GM18505 (cell line): Measurements from ENCODE around the gene RHBDF2.
A peak's percentile ranks its signal among the peaks of the same experiment; 100 is the strongest.
"Not testable (repeated sequence)": the region's sequence is repeated elsewhere in the genome, so short reads cannot be mapped to it uniquely, and the experiment has no call there.

Experiments
- ATAC-seq: cut with Tn5 transposase; IDR thresholded peaks from one replicate; pipeline ENCODE4 v1.9.1; 2021; ENCODE audit not compliant: unreplicated experiment
- POLR2A ChIP-seq: IDR thresholded peaks from 4 replicates; pipeline ENCODE4 v1.6.1; 2011; ENCODE audit warnings: borderline replicate concordance; ENCODE audit not compliant: insufficient read depth, insufficient read length; ENCODE audit errors: extremely low read depth

RHBDF2 gene

GRCh38 chr17:76510831-76511244 lies 9.6 kb upstream of the RHBDF2 start:
- ATAC-seq = no peak
- no peak for TF ChIP-seq POLR2A

DNA sequence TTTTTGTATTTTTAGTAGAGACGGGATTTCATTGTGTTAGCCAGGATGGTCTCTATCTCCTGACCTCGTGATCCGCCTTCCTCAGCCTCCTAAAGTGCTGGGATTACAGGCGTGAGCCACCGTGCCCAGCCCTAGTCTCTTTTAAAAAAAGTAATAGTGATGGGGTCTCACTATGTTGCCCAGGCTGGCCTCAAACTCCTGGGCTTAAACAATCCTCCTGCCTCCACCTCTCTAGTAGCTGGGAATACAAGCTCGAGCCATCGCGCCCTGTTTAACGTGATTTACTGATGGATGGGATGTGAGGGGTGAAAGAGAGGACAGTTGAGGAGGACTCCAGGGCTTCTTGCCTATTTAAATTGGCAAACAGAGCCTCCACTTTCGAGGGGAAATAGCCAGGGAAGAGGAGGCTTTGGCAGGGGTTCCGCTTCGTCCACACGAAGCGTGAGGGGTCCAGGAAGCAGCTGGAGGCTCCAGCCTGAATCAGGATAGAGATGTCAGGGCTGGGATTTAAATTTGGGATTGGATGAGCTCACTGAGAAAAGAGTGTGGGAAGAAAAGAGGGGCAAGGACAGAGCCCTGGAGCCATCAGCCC lies 7.3 kb upstream of the RHBDF2 start:
- not testable (repeated sequence) for ATAC-seq

GRCh38 chr17:76506408-76507345 lies 5.5 kb upstream of the RHBDF2 start:
- peak; percentile 56 for ATAC-seq

DNA sequence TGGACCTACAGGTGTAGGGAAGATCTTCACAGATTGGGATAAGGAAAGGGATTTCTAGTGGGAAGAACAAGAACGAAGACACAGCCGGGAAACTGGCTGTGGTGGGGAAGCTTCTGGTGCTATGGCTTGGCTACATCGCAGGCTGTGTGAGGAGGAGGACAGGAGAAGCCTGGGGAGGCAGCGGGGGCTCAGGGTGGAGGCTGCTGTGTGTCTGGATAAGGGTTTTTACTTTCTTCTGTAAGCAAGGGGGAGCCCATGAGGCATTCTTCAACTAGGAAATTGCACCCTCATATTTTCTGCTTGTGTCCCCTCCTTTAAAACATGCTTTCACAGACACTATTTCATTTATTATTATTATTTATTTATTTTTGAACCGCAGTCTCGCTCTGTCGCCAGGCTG lies 2.9 kb upstream of the RHBDF2 start:
- ATAC-seq = no peak
- TF ChIP-seq POLR2A = no peak

More at GRCh38 chr17:76506408-76507345, 5.5 kb upstream of the RHBDF2 start:
- TF ChIP-seq POLR2A = no peak

- no peak for TF ChIP-seq POLR2A
- ATAC-seq = no peak
Measured at GRCh38 chr17:76502341-76503211, 1.4 kb upstream of the RHBDF2 start.

- TF ChIP-seq POLR2A = no peak
- no peak for ATAC-seq
Measured at GRCh38 chr17:76501827-76502307, 644 bp upstream of the RHBDF2 start.

DNA sequence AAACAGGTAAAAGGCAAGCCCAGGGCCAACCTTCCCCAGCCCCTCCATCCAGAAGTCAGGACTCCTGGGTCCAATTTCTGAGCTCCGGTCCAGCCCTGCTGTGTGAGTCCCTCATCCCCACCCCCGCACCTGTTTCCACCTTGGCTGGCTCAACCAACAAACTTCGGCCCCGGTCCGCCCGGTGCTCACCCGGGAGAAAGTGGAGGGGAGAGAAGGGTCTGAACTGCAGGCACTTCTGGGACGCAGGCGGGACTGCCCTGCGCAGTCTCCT lies 541 bp downstream of the RHBDF2 start:
- ATAC-seq = peak; percentile 7
- no peak for TF ChIP-seq POLR2A

DNA sequence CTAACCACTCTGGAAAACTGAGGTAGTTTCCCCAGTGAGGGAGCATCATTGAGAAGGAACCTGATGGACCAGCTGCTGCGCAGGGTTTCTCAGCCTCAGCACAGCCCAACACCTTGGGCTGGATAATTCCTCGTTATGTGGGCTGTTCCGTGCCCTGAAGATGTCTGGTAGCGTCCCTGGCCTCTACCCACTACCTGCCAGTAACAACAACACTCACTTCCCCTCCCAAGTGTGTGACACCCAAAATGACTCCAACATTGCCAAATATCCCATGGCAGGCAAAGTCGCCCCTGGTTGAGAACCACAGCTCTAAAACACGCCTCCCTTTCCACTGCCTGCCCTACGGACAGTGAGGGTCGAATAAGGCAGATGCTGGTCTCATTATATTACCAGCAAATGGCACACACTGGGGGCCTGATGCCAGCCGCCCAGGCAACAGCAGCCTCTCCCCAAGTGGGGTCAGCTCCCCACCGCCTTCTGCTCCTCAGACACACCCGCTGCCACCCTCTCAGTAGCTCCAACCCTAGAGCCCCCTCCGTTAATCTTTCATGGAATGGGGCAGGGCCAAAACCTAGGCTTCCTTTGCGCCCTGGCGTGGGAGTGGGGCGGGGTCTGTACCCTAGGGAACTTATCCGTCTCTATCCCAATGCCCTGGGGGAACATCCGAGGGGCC lies 1.0 kb downstream of the RHBDF2 start:
- no peak for TF ChIP-seq POLR2A
- ATAC-seq = no peak

- no peak for ATAC-seq
- TF ChIP-seq POLR2A = peak; percentile 32
Measured at GRCh38 chr17:76499267-76499667, 2.0 kb downstream of the RHBDF2 start.

- ATAC-seq = no peak
Measured at GRCh38 chr17:76498876-76499251, 2.4 kb downstream of the RHBDF2 start.

GRCh38 chr17:76497979-76498875 lies 3.0 kb downstream of the RHBDF2 start:
- ATAC-seq = no peak
- TF ChIP-seq POLR2A = peak; percentile 42

More at GRCh38 chr17:76498876-76499251, 2.4 kb downstream of the RHBDF2 start:
- peak; percentile 25 for TF ChIP-seq POLR2A

DNA sequence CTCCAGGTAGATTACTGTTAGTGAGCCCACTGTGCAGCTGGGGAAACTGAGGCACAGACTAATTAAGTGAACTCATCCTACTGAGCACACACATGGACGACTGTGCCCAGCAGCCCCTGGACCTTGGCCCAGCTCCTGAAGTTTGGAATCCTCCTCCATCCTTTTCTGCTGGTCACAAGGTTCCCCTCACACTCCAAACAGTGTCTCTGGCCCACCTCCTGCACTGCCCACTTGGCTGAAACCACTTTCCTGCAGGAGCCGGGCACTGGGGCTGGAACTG lies 3.6 kb downstream of the RHBDF2 start:
- TF ChIP-seq POLR2A = no peak
- ATAC-seq = no peak

DNA sequence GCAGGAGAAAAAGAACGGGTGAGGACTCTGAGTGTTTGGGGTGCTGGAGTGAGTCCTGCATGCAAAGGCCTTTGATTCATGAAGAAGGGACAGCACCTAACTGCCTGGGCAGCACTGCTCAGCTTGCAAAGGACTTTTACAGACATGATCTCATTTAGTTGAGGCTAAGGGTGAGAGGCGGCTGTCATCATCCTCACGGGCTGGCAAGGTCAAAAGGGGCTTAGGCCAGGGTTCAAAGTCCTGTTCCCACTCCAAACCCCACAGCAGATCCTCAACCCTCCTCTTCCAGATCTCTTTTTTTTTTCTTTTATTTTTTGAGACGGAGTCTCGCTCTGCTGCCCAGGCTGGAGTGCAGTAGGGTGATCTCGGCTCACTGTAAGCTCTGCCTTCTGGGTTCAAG lies 4.8 kb downstream of the RHBDF2 start:
- ATAC-seq = no peak
- TF ChIP-seq POLR2A = no peak
